ENCODE data around the gene LEO1.

DNA sequence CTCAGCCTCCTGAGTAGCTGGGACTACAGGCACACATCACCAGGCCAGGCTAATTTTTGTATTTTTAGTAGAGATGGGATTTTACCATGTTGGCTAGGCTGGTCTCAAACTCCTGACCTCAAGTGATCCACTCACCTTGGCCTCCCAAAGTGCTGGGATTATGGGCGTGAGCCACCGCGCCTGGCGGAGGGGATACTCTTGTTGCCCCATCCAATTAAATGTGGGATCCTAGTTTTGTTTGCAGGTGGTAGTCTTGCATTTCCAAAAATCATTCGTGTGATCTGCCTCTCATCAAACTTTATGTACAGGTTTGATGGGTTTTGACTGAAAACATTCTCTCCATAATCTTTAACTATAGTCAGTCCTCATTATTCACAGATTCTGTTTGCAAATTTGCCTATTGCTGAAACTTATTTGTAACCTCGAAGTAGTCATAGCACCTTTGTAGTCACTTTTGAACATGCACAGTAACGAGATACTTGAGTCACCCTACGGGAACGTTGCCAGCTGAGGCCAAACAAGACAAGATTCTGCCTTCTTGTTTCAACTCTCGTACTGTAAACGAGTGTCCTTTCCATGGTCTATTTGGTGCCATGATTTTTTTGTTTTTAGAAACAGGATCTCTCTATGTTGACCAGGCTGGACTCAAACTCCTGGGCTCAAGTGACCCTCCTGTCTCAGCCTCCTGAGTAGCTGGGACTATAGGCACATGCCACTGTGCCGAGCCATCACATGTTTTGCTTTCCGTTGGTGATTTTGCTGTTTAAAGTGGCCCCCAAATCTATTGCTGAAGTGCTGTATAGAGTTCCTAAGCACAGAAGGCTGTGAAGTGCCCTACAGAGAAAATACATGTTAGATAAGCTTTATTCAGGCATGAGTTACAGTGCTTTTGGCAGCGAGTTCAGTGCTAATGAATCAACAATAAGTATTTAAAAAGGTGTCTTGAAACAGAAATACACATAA, 39.3 kb upstream of the LEO1 start:
- no peak for TF ChIP-seq EZH2phosphoT487 (IDR thresholded peaks at IDR 0.05; ENCODE audit: borderline replicate concordance, low read length)
- TF ChIP-seq, protein P1, sequence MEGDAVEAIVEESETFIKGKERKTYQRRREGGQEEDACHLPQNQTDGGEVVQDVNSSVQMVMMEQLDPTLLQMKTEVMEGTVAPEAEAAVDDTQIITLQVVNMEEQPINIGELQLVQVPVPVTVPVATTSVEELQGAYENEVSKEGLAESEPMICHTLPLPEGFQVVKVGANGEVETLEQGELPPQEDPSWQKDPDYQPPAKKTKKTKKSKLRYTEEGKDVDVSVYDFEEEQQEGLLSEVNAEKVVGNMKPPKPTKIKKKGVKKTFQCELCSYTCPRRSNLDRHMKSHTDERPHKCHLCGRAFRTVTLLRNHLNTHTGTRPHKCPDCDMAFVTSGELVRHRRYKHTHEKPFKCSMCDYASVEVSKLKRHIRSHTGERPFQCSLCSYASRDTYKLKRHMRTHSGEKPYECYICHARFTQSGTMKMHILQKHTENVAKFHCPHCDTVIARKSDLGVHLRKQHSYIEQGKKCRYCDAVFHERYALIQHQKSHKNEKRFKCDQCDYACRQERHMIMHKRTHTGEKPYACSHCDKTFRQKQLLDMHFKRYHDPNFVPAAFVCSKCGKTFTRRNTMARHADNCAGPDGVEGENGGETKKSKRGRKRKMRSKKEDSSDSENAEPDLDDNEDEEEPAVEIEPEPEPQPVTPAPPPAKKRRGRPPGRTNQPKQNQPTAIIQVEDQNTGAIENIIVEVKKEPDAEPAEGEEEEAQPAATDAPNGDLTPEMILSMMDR (IDR thresholded peaks at IDR 0.05; ENCODE audit: low read depth, low read length, poor library complexity, severe bottlenecking): no peak

Data from DOHH2 (cell line).